Activated CD4-positive, alpha-beta memory T cell treated with anti-CD3 and anti-CD28 coated beads, Interleukin-2, amount 10 ng/mL, durations not matched to agents 7 days and 5 days (primary cell): ENCODE data around the gene RUNX1. TPM values are rescaled to one million over a fixed set of nuclear protein-coding genes. Genes with fewer than 3 reads are reported as not detected.

Experiments used
- CTCF ChIA-PET: fragments of 350-600 bp; sonication (Branson Sonifier 250); formaldehyde crosslinking; loops from one replicate; lab custom pipeline; 2021; ENCODE audit warnings: antibody characterized with exemption, inconsistent platforms; lab: Charles Lee
- POLR2A ChIA-PET: fragments of 350-600 bp; sonication (Branson Sonifier 250); formaldehyde crosslinking; loops from one replicate; lab custom pipeline; 2021; ENCODE audit warnings: antibody characterized with exemption; lab: Charles Lee
- DNase-seq: peaks from one replicate; pipeline ENCODE4 v3.0.0-alpha.2; 2020
- H3K27ac Mint-ChIP-seq: one replicate; pipeline ENCODE4 v1.8.0; 2021; ENCODE audit warnings: mild to moderate bottlenecking, mixed read lengths
- H3K27me3 Mint-ChIP-seq: one replicate; pipeline ENCODE4 v1.8.0; 2021; ENCODE audit warnings: mixed read lengths
- H3K36me3 Mint-ChIP-seq: one replicate; pipeline ENCODE4 v1.8.0; 2021; ENCODE audit warnings: low read depth, mixed read lengths
- H3K4me1 Mint-ChIP-seq: one replicate; pipeline ENCODE4 v1.8.0; 2021; ENCODE audit warnings: mixed read lengths
- H3K4me3 Mint-ChIP-seq: one replicate; pipeline ENCODE4 v1.8.0; 2021; ENCODE audit warnings: mild to moderate bottlenecking, mixed read lengths
- H3K9me3 Mint-ChIP-seq: one replicate; pipeline ENCODE4 v1.8.0; 2021; ENCODE audit warnings: mixed read lengths
- total RNA-seq, 2 experiments: library from RNA; stranded (reverse); gene quantifications; one replicate each; pipeline ENCODE4 v1.2.3, GENCODE V29; 2021

RUNX1 gene
- total RNA-seq, 2 experiments from 2014 or later, result 53.0 to 56.3 TPM

DNA sequence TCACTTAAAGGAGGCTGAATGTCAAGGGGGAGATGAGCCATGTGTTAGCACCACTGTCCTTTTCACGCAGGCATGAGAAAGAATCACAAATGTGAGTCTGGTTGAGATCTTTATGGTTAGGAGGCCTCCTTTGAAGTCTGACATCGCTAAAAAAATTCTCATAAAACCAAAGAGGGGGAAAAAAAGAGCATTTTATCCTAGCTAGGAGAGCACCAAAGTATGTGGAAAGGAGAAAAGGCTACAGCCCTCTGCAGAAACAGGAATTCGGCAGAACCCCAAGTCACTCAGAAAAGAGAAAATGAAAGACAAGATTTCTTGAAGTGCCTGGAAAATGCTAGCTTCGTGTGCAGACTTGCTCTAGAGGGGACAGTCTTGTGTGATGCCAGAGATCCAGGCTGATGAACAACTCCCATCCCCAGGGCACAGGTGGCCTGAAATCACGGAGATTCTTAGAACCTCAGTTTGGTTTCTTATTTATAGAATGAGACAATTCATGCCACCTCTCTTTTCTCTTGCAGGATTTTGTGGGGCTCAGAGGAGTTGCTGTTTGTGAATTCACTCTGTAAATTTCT is 61.5 kb downstream of the RUNX1 start:
- DNase-seq, result no peak
- peaks cover 27% of the 10 kb centered on the region for H3K36me3 Mint-ChIP-seq
- POLR2A ChIA-PET, result interaction anchor here (1.0 to 10.5 kb wide), 15 partner anchors 13 to 1332 kb away, joined by 3 to 382 read pairs (median 6); partner anchors contain the start of genes MORC3 and RUNX1

GRCh38 chr21:34986561-34987500 is 62.3 kb downstream of the RUNX1 start:
- peak overlapping the region; percentile 77 for H3K27ac Mint-ChIP-seq
- no peaks in the 10 kb centered on the region for H3K27me3 Mint-ChIP-seq
- CTCF ChIA-PET, result interaction anchor here (1.0 to 3.8 kb wide), 8 partner anchors 11 to 97 kb away, joined by 3 to 15 read pairs (median 4); no protein-coding TSS in a partner anchor
- H3K4me3 Mint-ChIP-seq, result peak overlapping the region; percentile 61
- H3K36me3 Mint-ChIP-seq, result peaks cover 30% of the 10 kb centered on the region
- peaks cover 94% of the 10 kb centered on the region for H3K4me1 Mint-ChIP-seq
- POLR2A ChIA-PET, result interaction anchor here (1.0 to 10.5 kb wide), 15 partner anchors 12 to 1333 kb away, joined by 3 to 382 read pairs (median 6); partner anchors contain the start of genes MORC3 and RUNX1
- no peaks in the 10 kb centered on the region for H3K9me3 Mint-ChIP-seq
- DNase-seq, result peak; percentile 82

More for the DNA sequence above, 61.5 kb downstream of the RUNX1 start:
- Mint-ChIP-seq H3K27ac (peak overlapping the region; percentile 77), H3K9me3 (no peaks in the 10 kb centered on the region), H3K4me1 (peaks cover 88% of the 10 kb centered on the region), H3K4me3 (peak overlapping the region; percentile 61), H3K27me3 (no peaks in the 10 kb centered on the region)
- CTCF ChIA-PET, result interaction anchor here (1.0 to 3.8 kb wide), 8 partner anchors 17 to 98 kb away, joined by 3 to 15 read pairs (median 4); no protein-coding TSS in a partner anchor

- H3K36me3 Mint-ChIP-seq, result peaks cover 39% of the 10 kb centered on the region
- CTCF ChIA-PET, result interaction anchor here (1.2 to 3.4 kb wide), 11 partner anchors 10 to 96 kb away, joined by 4 to 20 read pairs (median 7); no protein-coding TSS in a partner anchor
Measured at GRCh38 chr21:34984356-34985058, 64.6 kb downstream of the RUNX1 start.

GRCh38 chr21:34983680-34984086 is 65.4 kb downstream of the RUNX1 start:
- peak overlapping the region; percentile 57 for H3K4me3 Mint-ChIP-seq
- H3K27me3 Mint-ChIP-seq, result no peaks in the 10 kb centered on the region
- peaks cover 41% of the 10 kb centered on the region for H3K36me3 Mint-ChIP-seq
- peak overlapping the region; percentile 87 for H3K27ac Mint-ChIP-seq
- H3K4me1 Mint-ChIP-seq, result peaks cover 90% of the 10 kb centered on the region
- peak; percentile 74 for DNase-seq
- no peaks in the 10 kb centered on the region for H3K9me3 Mint-ChIP-seq
- ChIA-PET POLR2A (interaction anchor here (0.8 to 10.5 kb wide), 25 partner anchors 9 to 176 kb away, joined by 3 to 382 read pairs (median 4); partner anchors contain the start of gene RUNX1), CTCF (interaction anchor here (0.9 to 3.4 kb wide), 16 partner anchors 9 to 417 kb away, joined by 3 to 20 read pairs (median 6); no protein-coding TSS in a partner anchor)

More at GRCh38 chr21:34984356-34985058, 64.6 kb downstream of the RUNX1 start:
- H3K27me3 Mint-ChIP-seq, result no peaks in the 10 kb centered on the region
- peak overlapping the region; percentile 87 for H3K27ac Mint-ChIP-seq
- POLR2A ChIA-PET, result interaction anchor here (1.0 to 10.5 kb wide), 15 partner anchors 10 to 177 kb away, joined by 3 to 382 read pairs (median 8); partner anchors contain the start of gene RUNX1
- DNase-seq, result no peak
- peak overlapping the region; percentile 57 for H3K4me3 Mint-ChIP-seq
- peaks cover 91% of the 10 kb centered on the region for H3K4me1 Mint-ChIP-seq
- H3K9me3 Mint-ChIP-seq, result no peaks in the 10 kb centered on the region

DNA sequence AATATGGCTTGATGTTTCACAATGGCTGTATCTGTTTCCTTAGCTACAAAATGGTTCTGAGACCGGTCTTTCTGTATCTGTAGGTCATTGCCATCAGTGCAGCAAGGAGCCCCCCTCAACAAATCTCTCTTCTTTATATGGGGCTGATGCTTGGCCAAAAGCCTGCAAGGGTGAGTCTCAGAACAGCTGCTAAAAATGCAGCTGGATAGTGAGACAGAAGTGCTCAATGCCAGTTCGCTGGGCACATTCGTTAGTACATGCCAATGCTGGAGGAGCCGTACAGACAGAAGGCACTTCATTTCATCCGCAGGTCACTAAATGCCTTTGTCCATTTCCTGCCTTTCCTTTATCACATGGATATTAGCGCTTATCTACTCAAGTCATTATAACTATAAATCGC is 67.3 kb downstream of the RUNX1 start:
- H3K9me3 Mint-ChIP-seq, result no peaks in the 10 kb centered on the region
- ChIA-PET POLR2A (interaction anchor here (0.6 to 10.5 kb wide), 5 partner anchors 12 to 93 kb away, joined by 3 to 382 read pairs (median 51); partner anchors contain the start of gene RUNX1), CTCF (interaction anchor here (1.0 to 2.2 kb wide), 3 partner anchors 13 to 236 kb away, joined by 3 to 4 read pairs (median 4); no protein-coding TSS in a partner anchor)
- peak overlapping the region; percentile 87 for H3K27ac Mint-ChIP-seq
- H3K27me3 Mint-ChIP-seq, result no peaks in the 10 kb centered on the region
- H3K36me3 Mint-ChIP-seq, result peaks cover 44% of the 10 kb centered on the region
- peaks cover 77% of the 10 kb centered on the region for H3K4me1 Mint-ChIP-seq
- no peak overlapping the region for H3K4me3 Mint-ChIP-seq
- no peak for DNase-seq

GRCh38 chr21:34980423-34981115 is 68.5 kb downstream of the RUNX1 start:
- H3K9me3 Mint-ChIP-seq, result no peaks in the 10 kb centered on the region
- DNase-seq, result no peak
- peaks cover 3% of the 10 kb centered on the region for H3K27me3 Mint-ChIP-seq
- no peak overlapping the region for H3K27ac Mint-ChIP-seq
- CTCF ChIA-PET, result no interaction called here
- H3K4me1 Mint-ChIP-seq, result peaks cover 76% of the 10 kb centered on the region
- peaks cover 48% of the 10 kb centered on the region for H3K36me3 Mint-ChIP-seq
- POLR2A ChIA-PET, result interaction anchor here (1.2 to 10.5 kb wide), 5 partner anchors 9 to 92 kb away, joined by 3 to 382 read pairs (median 51); partner anchors contain the start of gene RUNX1
- no peak overlapping the region for H3K4me3 Mint-ChIP-seq

GRCh38 chr21:34979383-34979782 is 69.7 kb downstream of the RUNX1 start:
- Mint-ChIP-seq H3K27ac (no peak overlapping the region), H3K36me3 (peaks cover 45% of the 10 kb centered on the region)

DNA sequence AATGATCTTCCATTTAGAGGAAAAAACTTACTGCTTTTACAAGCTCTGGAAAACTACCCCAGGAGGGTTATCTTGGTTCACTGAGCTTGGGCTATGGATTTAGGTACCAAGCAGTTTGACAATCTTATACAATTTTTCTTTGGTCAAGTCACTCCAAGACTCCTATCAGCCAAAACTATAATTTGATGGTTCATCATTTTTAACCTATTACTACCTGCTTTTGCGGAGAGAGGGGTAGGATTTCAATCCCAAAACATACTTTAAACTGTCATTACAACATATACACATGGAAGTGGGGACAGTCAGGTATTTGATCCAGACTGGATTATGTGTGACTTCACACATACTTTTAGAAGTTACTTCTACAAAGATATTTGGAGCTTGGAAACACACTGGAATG is 71.8 kb downstream of the RUNX1 start:
- ChIA-PET POLR2A (interaction anchor here (1.9 to 4.7 kb wide), 2 partner anchors 10 to 70 kb away, joined by 4 to 40 read pairs; no protein-coding TSS in a partner anchor), CTCF (no interaction called here)
- H3K36me3 Mint-ChIP-seq, result peaks cover 57% of the 10 kb centered on the region
- H3K4me1 Mint-ChIP-seq, result peaks cover 77% of the 10 kb centered on the region
- H3K27ac Mint-ChIP-seq, result no peak overlapping the region
- no peak for DNase-seq
- H3K9me3 Mint-ChIP-seq, result no peaks in the 10 kb centered on the region
- H3K27me3 Mint-ChIP-seq, result peaks cover 8% of the 10 kb centered on the region
- H3K4me3 Mint-ChIP-seq, result no peak overlapping the region

More at GRCh38 chr21:34979383-34979782, 69.7 kb downstream of the RUNX1 start:
- ChIA-PET POLR2A (interaction anchor here (1.2 kb wide), 1 partner anchor 11 kb away, joined by 3 read pairs; no protein-coding TSS in a partner anchor), CTCF (no interaction called here)
- Mint-ChIP-seq H3K4me3 (no peak overlapping the region), H3K27me3 (peaks cover 5% of the 10 kb centered on the region), H3K4me1 (peaks cover 76% of the 10 kb centered on the region), H3K9me3 (no peaks in the 10 kb centered on the region)
- DNase-seq, result no peak

- Mint-ChIP-seq H3K4me3 (peak overlapping the region; percentile 60), H3K36me3 (peaks cover 42% of the 10 kb centered on the region), H3K27me3 (peaks cover 9% of the 10 kb centered on the region), H3K9me3 (no peaks in the 10 kb centered on the region), H3K4me1 (peaks cover 78% of the 10 kb centered on the region), H3K27ac (peak overlapping the region; percentile 80)
- POLR2A ChIA-PET, result interaction anchor here (0.6 to 4.7 kb wide), 18 partner anchors 10 to 107 kb away, joined by 3 to 66 read pairs (median 8); no protein-coding TSS in a partner anchor
- CTCF ChIA-PET, result interaction anchor here (0.7 to 3.4 kb wide), 9 partner anchors 10 to 85 kb away, joined by 3 to 20 read pairs (median 5); no protein-coding TSS in a partner anchor
- peak; percentile 64 for DNase-seq
Measured at GRCh38 chr21:34974162-34974981, 74.7 kb downstream of the RUNX1 start.

DNA sequence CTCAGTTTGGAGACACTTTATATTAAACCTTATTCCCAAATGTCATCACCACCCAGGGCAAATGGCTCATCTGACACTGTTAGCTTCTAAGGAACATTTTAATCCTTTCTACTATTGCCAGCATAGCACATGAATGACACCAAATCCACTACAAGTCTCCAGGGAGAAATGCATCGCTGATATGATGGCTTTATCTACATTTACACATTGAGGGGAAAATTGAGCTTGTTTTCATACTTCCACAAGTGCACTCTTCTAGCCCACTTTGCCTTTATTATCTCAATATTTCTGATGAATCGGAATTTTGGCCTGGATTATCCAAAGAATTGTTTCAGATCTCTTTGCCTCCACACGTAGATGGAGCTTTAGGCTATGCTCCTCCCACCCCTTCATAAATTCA is 75.4 kb downstream of the RUNX1 start:
- Mint-ChIP-seq H3K27me3 (peaks cover 9% of the 10 kb centered on the region), H3K4me3 (peak overlapping the region; percentile 60), H3K36me3 (peaks cover 48% of the 10 kb centered on the region), H3K27ac (peak overlapping the region; percentile 80), H3K4me1 (peaks cover 79% of the 10 kb centered on the region), H3K9me3 (no peaks in the 10 kb centered on the region)
- POLR2A ChIA-PET, result interaction anchor here (1.0 to 4.7 kb wide), 16 partner anchors 10 to 107 kb away, joined by 3 to 66 read pairs (median 8); no protein-coding TSS in a partner anchor
- DNase-seq, result no peak
- CTCF ChIA-PET, result interaction anchor here (0.7 to 3.4 kb wide), 8 partner anchors 10 to 85 kb away, joined by 3 to 20 read pairs (median 6); no protein-coding TSS in a partner anchor
